SK-N-SH (cell line): ENCODE data around the gene GADL1. TPM values are rescaled to one million over a fixed set of nuclear protein-coding genes. Genes with fewer than 3 reads are reported as not detected.
A peak's percentile ranks its signal among the peaks of the same experiment; 100 is the strongest.

Source experiments
- CTCF ChIA-PET: fragments of 300-600, 350-600 bp; formaldehyde crosslinking; extraction: SDS; loops from one replicate; lab custom pipeline; 2021; lab: Yijun Ruan, JAX
- POLR2A ChIA-PET: fragments of 350-600 bp; sonication (Branson Sonifier 250); formaldehyde crosslinking; extraction: SDS; loops from one replicate; lab custom pipeline; 2020; ENCODE audit warnings: antibody characterized with exemption, inconsistent platforms; lab: Yijun Ruan, JAX
- DNase-seq: peaks from one replicate; pipeline ENCODE4 v3.0.0; 2012
- H2AFZ ChIP-seq: fragments of 200-600 bp; sonication (generic); 2 replicates; pipeline ENCODE4 v1.8.1; 2016; ENCODE audit warnings: antibody characterized with exemption, mild to moderate bottlenecking, low read depth
- H3F3A ChIP-seq: fragments of 200-600 bp; sonication (generic); replicated peaks from 2 replicates; pipeline ENCODE3; 2016; ENCODE audit warnings: antibody characterized with exemption, mild to moderate bottlenecking; ENCODE audit not compliant: insufficient read depth
- H3K27ac ChIP-seq, 2 experiments: fragments of 200-500 bp in 1 of 2; fragments of 200-600 bp in 1 of 2; sonication (Bioruptor generic) in 1 of 2; sonication (generic), shearing (Covaris generic) in 1 of 2; 2 replicates each; pipeline versions ENCODE4 v1.5.1 to v1.6.1; 2014 to 2016; ENCODE audit warnings: low read depth in 2 of 2, inconsistent platforms in 1 of 2, low read length in 1 of 2, mild to moderate bottlenecking in 1 of 2, mixed read lengths in 1 of 2
- H3K27me3 ChIP-seq: fragments of 200-600 bp; sonication (generic), shearing (Covaris generic); 2 replicates; pipeline ENCODE4 v1.6.1; 2016; ENCODE audit warnings: mixed run types; ENCODE audit not compliant: insufficient read depth
- H3K36me3 ChIP-seq, 2 experiments: fragments of 200-500 bp in 1 of 2; fragments of 200-600 bp in 1 of 2; sonication (Bioruptor generic) in 1 of 2; sonication (generic) in 1 of 2; replicated peaks in 1 of 2; 2 replicates each; pipeline versions ENCODE3 to v1.5.1; 2014 to 2016; ENCODE audit warnings: low read length in 1 of 2, mild to moderate bottlenecking in 1 of 2; ENCODE audit not compliant: insufficient read depth in 2 of 2, control insufficient read depth in 1 of 2
- H3K4me1 ChIP-seq, 2 experiments: fragments of 200-500 bp in 1 of 2; fragments of 200-600 bp in 1 of 2; sonication (Bioruptor generic) in 1 of 2; sonication (generic), shearing (Covaris generic) in 1 of 2; 2 replicates each; pipeline versions ENCODE4 v1.5.1 to v1.6.1; 2014 to 2016; ENCODE audit warnings: low read depth in 1 of 2, low read length in 1 of 2, mixed run types in 1 of 2; ENCODE audit not compliant: insufficient read depth in 2 of 2, control insufficient read depth in 1 of 2
- H3K4me2 ChIP-seq: fragments of 200-600 bp; sonication (generic), shearing (Covaris generic); 2 replicates; pipeline ENCODE4 v1.6.1; 2017; ENCODE audit warnings: mixed run types
- H3K4me3 ChIP-seq, 2 experiments: fragments of 200-500 bp in 1 of 2; fragments of 200-600 bp in 1 of 2; sonication (Bioruptor generic) in 1 of 2; sonication (generic), shearing (Covaris generic) in 1 of 2; 2 replicates each; pipeline versions ENCODE4 v1.5.1 to v1.8.1; 2014 to 2016; ENCODE audit warnings: low read depth in 2 of 2, inconsistent platforms in 1 of 2, low read length in 1 of 2, mild to moderate bottlenecking in 1 of 2, mixed read lengths in 1 of 2, moderate library complexity in 1 of 2
- H3K79me2 ChIP-seq: fragments of 200-600 bp; sonication (generic); 2 replicates; pipeline ENCODE4 v1.8.1; 2017; ENCODE audit warnings: mild to moderate bottlenecking; ENCODE audit not compliant: insufficient read depth
- H3K9ac ChIP-seq: fragments of 200-600 bp; sonication (generic); 2 replicates; pipeline ENCODE4 v1.6.1; 2017; ENCODE audit warnings: mixed run types
- H3K9me2 ChIP-seq: fragments of 200-600 bp; sonication (generic); 2 replicates; pipeline ENCODE4 v1.6.1; 2017; ENCODE audit warnings: mixed run types
- H3K9me3 ChIP-seq: fragments of 200-600 bp; sonication (generic); 2 replicates; pipeline ENCODE4 v1.6.1; 2017; ENCODE audit warnings: mixed run types, mild to moderate bottlenecking, moderate library complexity
- H4K20me1 ChIP-seq: fragments of 200-600 bp; sonication (generic); 2 replicates; pipeline ENCODE4 v1.6.1; 2017; ENCODE audit warnings: mild to moderate bottlenecking, mixed run types; ENCODE audit not compliant: insufficient read depth
- CHD2 ChIP-seq: fragments of 150-350 bp; IDR thresholded peaks from 2 replicates; pipeline ENCODE4 v1.6.1; 2018; ENCODE audit warnings: low read length; ENCODE audit not compliant: partially characterized antibody
- CTCF ChIP-seq: fragments of 200-600 bp; sonication (generic); IDR thresholded peaks from 2 replicates; pipeline ENCODE4 v1.6.1; 2017; ENCODE audit warnings: antibody characterized with exemption, mild to moderate bottlenecking, moderate library complexity
- EP300 ChIP-seq, 2 experiments: IDR thresholded peaks; 2 replicates each; pipeline versions ENCODE4 v1.4.0 to v1.6.1; 2012; ENCODE audit warnings: borderline replicate concordance in 1 of 2, low read depth in 1 of 2, low read length in 1 of 2
- EZH2phosphoT487 ChIP-seq: fragments of 200-600 bp; sonication (generic); IDR thresholded peaks from 2 replicates; pipeline ENCODE4 v1.6.1; 2017; ENCODE audit warnings: low read depth, mixed run types, mild to moderate bottlenecking, antibody characterized with exemption, moderate library complexity, borderline replicate concordance
- FOXJ3 ChIP-seq: sonication (generic); formaldehyde crosslinking; IDR thresholded peaks from 2 replicates; pipeline ENCODE4 v1.5.1; 2020; ENCODE audit warnings: mild to moderate bottlenecking, missing genetic modification reagents
- JUND ChIP-seq: IDR thresholded peaks from 2 replicates; pipeline ENCODE4 v1.4.0; 2012
- MXI1 ChIP-seq: IDR thresholded peaks from 2 replicates; pipeline ENCODE4 v1.6.1; 2012; ENCODE audit warnings: mild to moderate bottlenecking, low read depth, low read length, improper control_type of control experiment
- NFIC ChIP-seq: IDR thresholded peaks from 2 replicates; pipeline ENCODE4 v1.4.0; 2012; ENCODE audit warnings: borderline replicate concordance
- NRF1 ChIP-seq: IDR thresholded peaks from 2 replicates; pipeline ENCODE4 v1.6.1; 2012; ENCODE audit warnings: low read depth, mild to moderate bottlenecking, low read length
- POLR2AphosphoS5 ChIP-seq: IDR thresholded peaks from 2 replicates; pipeline ENCODE4 v1.6.1; 2012; ENCODE audit warnings: low read depth, low read length
- RAD21 ChIP-seq: IDR thresholded peaks from 2 replicates; pipeline ENCODE4 v1.6.1; 2012; ENCODE audit warnings: mild to moderate bottlenecking, low read length
- RCOR1 ChIP-seq: fragments of 150-350 bp; IDR thresholded peaks from 2 replicates; pipeline ENCODE4 v1.6.1; 2017; ENCODE audit warnings: antibody characterized with exemption, low read length
- RXRA ChIP-seq: IDR thresholded peaks from 2 replicates; pipeline ENCODE4 v1.4.0; 2012; ENCODE audit warnings: low read depth, mild to moderate bottlenecking, borderline replicate concordance
- TAF1 ChIP-seq: IDR thresholded peaks from 2 replicates; pipeline ENCODE4 v1.6.1; 2012; ENCODE audit warnings: low read depth, mild to moderate bottlenecking, low read length, moderate library complexity, borderline replicate concordance
- TCF12 ChIP-seq: IDR thresholded peaks from 2 replicates; pipeline ENCODE4 v1.4.0; 2012
- WGBS: methylation state at CpG from one replicate; pipeline ENCODE4 v1.1.6; 2017; ENCODE audit warnings: low lambda C conversion rate; 5-methylcytosine and 5-hydroxymethylcytosine counted together
- polyA plus RNA-seq, 3 experiments: library from polyadenylated mRNA; depleted of rRNA; stranded (reverse); fragments of >200 nt; gene quantifications; 2 replicates each; pipeline ENCODE4 v1.2.3, GENCODE V29; 2012
- TF ChIP-seq, protein P1 (sequence below): fragments of 150-350 bp; IDR thresholded peaks from 2 replicates; pipeline ENCODE4 v1.6.1; 2017; ENCODE audit warnings: antibody characterized with exemption, low read length, low read depth, borderline replicate concordance
- TF ChIP-seq, protein P2 (sequence below): IDR thresholded peaks from 2 replicates; pipeline ENCODE4 v1.4.0; 2012; ENCODE audit warnings: low read depth, borderline replicate concordance
- TF ChIP-seq, protein P3 (sequence below): IDR thresholded peaks from 2 replicates; pipeline ENCODE4 v1.6.1; 2012; ENCODE audit warnings: mild to moderate bottlenecking, low read depth, low read length, moderate library complexity

Gene GADL1
- polyA plus RNA-seq, 1 of the 3 experiments (the other 2 are of a cell fraction) = not detected

DNA sequence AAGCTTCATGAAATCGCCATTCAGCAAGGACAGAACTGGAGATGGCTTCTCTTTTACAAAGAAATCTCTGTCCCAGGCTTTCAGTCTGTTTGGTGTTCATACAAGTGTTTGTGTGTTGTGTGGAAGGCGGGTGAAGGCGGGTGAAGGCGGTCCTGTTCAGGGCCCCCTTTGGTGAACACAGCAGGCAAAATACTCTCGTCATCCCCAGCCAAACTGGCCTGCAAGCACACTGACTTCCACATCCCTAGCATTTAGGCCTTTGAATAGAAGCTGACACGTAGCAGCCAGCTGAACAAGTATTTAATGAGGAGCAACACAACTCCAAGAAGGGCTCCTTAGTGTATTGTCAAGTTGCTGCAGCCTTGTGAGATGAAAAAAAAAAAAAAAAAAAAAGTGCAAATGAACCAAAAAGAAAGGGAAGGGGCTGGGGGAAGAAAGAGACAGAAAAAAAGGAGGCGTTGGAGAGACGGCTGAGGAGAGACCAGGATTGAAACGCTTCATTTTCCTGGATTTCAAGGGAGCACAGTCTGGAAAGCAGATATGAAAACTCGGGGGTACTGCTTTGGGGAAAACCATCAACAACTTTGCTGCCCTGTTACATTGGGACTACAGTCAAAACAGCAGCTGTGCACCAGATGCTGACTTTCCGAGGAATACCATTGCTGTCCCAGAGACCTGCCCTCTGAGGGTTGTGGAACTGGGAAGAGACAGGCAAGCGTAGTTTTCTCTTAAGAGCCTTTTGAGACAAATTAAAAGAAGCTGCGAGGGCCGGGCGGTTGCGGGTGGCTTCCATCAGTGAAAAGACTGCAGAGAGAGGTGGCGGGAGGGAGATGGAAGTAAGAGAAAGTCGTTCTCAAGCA lies 213.4 kb downstream of the GADL1 start:
- Histone ChIP-seq H3K4me3 (no peak overlapping the region), H3K9ac (0 out of 2 replicates have a peak overlapping the region, but pooled peaks have one; percentile 28), H3K79me2 (peaks cover 72% of the 10 kb centered on the region), H4K20me1 (no peaks in the 10 kb centered on the region), H3K36me3 (peaks cover 20 to 51% of the 10 kb centered on the region in 2 experiments), H3K4me1 (peaks cover 19 to 46% of the 10 kb centered on the region in 2 experiments; a peak in 3 of 4 replicates), H3K9me3 (no peaks in the 10 kb centered on the region), H3K9me2 (no peaks in the 10 kb centered on the region), H3K27ac (peak overlapping the region; percentile 68 to 91), H3F3A (peaks cover 14% of the 10 kb centered on the region), H3K4me2 (peak overlapping the region; percentile 62), H3K27me3 (no peaks in the 10 kb centered on the region), H2AFZ (no peak overlapping the region)
- DNase-seq = peak; percentile 65
- ChIA-PET CTCF (interaction anchor here (0.8 to 1.8 kb wide), 5 partner anchors 11 to 1764 kb away, joined by 3 to 4 read pairs (median 3); no protein-coding TSS in a partner anchor), POLR2A (no interaction called here)
- WGBS = 63% methylated on average over 18 of the region's 18 CpGs
- TF ChIP-seq RAD21 (no peak), TCF12 (peak; percentile 77)

DNA sequence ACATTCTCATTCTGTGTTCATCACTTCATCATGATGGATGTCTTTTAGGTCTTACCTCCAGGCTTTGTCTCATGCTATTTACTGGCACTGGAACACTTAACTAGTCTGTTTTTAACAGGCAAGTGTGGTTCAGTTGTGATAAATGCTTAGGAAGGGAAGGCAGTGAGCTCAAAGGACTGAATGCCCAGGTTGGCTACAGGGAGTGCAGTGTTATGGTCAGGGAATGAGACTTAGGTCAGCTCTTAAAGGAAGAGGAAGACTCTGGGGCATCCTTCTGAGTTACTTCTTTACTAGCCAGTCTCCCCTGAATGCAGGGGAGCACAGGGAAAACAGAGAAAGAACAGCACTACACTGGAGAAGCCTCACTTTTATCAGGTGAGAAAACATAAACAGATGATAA lies 215.4 kb downstream of the GADL1 start:
- POLR2A ChIA-PET = no interaction called here
- peaks cover 65% of the 10 kb centered on the region for H3K79me2 ChIP-seq
- TF ChIP-seq, protein P1, sequence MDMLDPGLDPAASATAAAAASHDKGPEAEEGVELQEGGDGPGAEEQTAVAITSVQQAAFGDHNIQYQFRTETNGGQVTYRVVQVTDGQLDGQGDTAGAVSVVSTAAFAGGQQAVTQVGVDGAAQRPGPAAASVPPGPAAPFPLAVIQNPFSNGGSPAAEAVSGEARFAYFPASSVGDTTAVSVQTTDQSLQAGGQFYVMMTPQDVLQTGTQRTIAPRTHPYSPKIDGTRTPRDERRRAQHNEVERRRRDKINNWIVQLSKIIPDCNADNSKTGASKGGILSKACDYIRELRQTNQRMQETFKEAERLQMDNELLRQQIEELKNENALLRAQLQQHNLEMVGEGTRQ = no peak
- TF ChIP-seq EP300 (IDR thresholded peaks at IDR 0.05; ENCODE audit: borderline replicate concordance in 1 of 2, low read depth in 1 of 2, low read length in 1 of 2) (no peak), RCOR1 (no peak), CHD2 (no peak), TAF1 (no peak), EZH2phosphoT487 (no peak), POLR2AphosphoS5 (no peak), RXRA (no peak), JUND (no peak), FOXJ3 (no peak), RAD21 (no peak), CTCF (no peak), NFIC (no peak), NRF1 (no peak), MXI1 (no peak)
- TF ChIP-seq, protein P2, sequence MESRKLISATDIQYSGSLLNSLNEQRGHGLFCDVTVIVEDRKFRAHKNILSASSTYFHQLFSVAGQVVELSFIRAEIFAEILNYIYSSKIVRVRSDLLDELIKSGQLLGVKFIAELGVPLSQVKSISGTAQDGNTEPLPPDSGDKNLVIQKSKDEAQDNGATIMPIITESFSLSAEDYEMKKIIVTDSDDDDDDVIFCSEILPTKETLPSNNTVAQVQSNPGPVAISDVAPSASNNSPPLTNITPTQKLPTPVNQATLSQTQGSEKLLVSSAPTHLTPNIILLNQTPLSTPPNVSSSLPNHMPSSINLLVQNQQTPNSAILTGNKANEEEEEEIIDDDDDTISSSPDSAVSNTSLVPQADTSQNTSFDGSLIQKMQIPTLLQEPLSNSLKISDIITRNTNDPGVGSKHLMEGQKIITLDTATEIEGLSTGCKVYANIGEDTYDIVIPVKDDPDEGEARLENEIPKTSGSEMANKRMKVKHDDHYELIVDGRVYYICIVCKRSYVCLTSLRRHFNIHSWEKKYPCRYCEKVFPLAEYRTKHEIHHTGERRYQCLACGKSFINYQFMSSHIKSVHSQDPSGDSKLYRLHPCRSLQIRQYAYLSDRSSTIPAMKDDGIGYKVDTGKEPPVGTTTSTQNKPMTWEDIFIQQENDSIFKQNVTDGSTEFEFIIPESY = no peak
- TF ChIP-seq, protein P3, sequence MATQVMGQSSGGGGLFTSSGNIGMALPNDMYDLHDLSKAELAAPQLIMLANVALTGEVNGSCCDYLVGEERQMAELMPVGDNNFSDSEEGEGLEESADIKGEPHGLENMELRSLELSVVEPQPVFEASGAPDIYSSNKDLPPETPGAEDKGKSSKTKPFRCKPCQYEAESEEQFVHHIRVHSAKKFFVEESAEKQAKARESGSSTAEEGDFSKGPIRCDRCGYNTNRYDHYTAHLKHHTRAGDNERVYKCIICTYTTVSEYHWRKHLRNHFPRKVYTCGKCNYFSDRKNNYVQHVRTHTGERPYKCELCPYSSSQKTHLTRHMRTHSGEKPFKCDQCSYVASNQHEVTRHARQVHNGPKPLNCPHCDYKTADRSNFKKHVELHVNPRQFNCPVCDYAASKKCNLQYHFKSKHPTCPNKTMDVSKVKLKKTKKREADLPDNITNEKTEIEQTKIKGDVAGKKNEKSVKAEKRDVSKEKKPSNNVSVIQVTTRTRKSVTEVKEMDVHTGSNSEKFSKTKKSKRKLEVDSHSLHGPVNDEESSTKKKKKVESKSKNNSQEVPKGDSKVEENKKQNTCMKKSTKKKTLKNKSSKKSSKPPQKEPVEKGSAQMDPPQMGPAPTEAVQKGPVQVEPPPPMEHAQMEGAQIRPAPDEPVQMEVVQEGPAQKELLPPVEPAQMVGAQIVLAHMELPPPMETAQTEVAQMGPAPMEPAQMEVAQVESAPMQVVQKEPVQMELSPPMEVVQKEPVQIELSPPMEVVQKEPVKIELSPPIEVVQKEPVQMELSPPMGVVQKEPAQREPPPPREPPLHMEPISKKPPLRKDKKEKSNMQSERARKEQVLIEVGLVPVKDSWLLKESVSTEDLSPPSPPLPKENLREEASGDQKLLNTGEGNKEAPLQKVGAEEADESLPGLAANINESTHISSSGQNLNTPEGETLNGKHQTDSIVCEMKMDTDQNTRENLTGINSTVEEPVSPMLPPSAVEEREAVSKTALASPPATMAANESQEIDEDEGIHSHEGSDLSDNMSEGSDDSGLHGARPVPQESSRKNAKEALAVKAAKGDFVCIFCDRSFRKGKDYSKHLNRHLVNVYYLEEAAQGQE = no peak

More for the DNA sequence above, 215.4 kb downstream of the GADL1 start:
- Histone ChIP-seq H2AFZ (no peak overlapping the region), H4K20me1 (no peaks in the 10 kb centered on the region), H3K4me3 (no peak overlapping the region), H3K4me2 (no peak overlapping the region), H3F3A (peaks cover 14% of the 10 kb centered on the region), H3K27ac (no peak overlapping the region), H3K4me1 (peaks cover 19 to 34% of the 10 kb centered on the region in 2 experiments; a peak in 3 of 4 replicates), H3K9ac (no peak overlapping the region), H3K9me3 (no peaks in the 10 kb centered on the region), H3K9me2 (no peaks in the 10 kb centered on the region), H3K36me3 (peaks cover 30 to 57% of the 10 kb centered on the region in 2 experiments), H3K27me3 (no peaks in the 10 kb centered on the region)
- DNase-seq = no peak
- CTCF ChIA-PET = interaction anchor here (1.0 to 2.5 kb wide), 3 partner anchors 13 to 21 kb away, joined by 3 to 9 read pairs (median 4); no protein-coding TSS in a partner anchor
